Mucosa of descending colon (tissue), 3 donors: Measurements from ENCODE around the gene NETO2. TPM values are rescaled to one million over a fixed set of nuclear protein-coding genes. Genes with fewer than 3 reads are reported as not detected.

Experiments used
- ATAC-seq: fragments of 200-7000 bp; cut with Tn5 transposase; one replicate; pipeline ENCODE4 v1.9.1; 2020; ENCODE audit warnings: mild to moderate bottlenecking, moderate library complexity
- DNase-seq, 3 donors: peaks; one replicate each; pipeline ENCODE4 v3.0.0-alpha.2; 2020
- H3K36me3 ChIP-seq: fragments of 200-600 bp; one replicate; pipeline ENCODE4 v1.8.0; 2021; ENCODE audit warnings: low read depth, mild to moderate bottlenecking
- H3K4me1 ChIP-seq: fragments of 200-600 bp; one replicate; pipeline ENCODE4 v1.8.0; 2021; ENCODE audit warnings: low read depth, mild to moderate bottlenecking
- H3K4me3 ChIP-seq: fragments of 200-600 bp; one replicate; pipeline ENCODE4 v1.8.0; 2021; ENCODE audit warnings: mild to moderate bottlenecking
- H3K9me3 ChIP-seq: fragments of 200-600 bp; one replicate; pipeline ENCODE4 v1.8.0; 2021; ENCODE audit warnings: mild to moderate bottlenecking
- intact Hi-C, 2 donors: fragments of 100-400 bp; cut with DNase I in 1 of 2; cut with micrococcal nuclease in 1 of 2; formaldehyde crosslinking; loops; one replicate each; pipeline versions ENCODE4 v1.11.0 to v1.11.1; 2022; cut with DNase I, micrococcal nuclease
- total RNA-seq, 3 donors: library from RNA; stranded (reverse); fragmentation: NEBNext Ultra II Directional in 2 of 3; extraction: Animal tissue kit (Norgen Biotek cat#: 25700) in 2 of 3; gene quantifications; one replicate each; pipeline versions ENCODE4 v1.2.1 to v1.2.4, GENCODE V29; 2021 to 2023
- TF ChIP-seq, protein P1 (sequence below): fragments of 200-600 bp; IDR thresholded peaks from one replicate; pipeline ENCODE4 v1.8.0; 2022; ENCODE audit warnings: antibody characterized with exemption, mild to moderate bottlenecking
- donor health status: DM: no; HTN: no; CAD: no; lungs with moderate emphysema.
- donor health status: DM: no; HTN: no; CAD: no.
- donor health status: DM: no; HTN: yes; CAD: no.

NETO2 gene
- total RNA-seq, 3 donors from 2014 or later: 9.1 to 43.1 (median 10.3) TPM

DNA sequence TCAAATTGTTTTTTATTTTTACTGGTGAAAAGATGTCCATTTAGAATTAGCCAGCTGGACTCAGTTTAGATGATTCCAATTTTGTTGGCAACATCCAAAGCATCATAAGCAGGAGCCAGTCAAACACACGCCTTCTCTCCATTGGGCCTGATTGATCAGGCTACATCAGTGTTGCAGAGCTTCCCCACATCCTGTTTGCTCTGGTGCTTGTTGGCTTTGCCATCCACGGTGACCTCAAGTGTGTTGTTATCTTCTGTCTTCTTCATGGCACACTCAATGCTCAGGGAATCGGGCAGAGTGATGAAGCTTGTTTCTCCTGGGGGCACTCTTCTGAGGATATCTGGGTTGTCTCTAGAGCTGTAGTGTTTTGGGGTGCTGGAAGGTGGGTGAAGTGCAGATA, 6.3 kb upstream of the NETO2 start:
- ATAC-seq: no peak
- intact Hi-C loops: no loop called here

DNA sequence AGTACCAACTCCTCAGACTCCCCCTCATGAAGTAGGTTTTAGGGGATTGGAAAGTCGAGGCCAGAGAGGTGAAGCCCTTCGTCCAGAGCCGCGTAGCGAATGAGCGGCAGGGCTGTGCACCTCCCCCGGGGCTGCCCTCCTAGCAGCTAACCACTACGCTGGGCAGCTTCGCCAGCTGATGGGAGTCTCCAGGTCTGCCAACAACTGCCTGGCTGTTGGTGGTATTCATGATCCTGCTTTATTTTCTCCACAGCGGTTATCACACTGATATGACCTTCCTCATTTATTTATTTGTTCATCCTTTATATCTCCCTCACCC, 773 bp upstream of the NETO2 start:
- intact Hi-C loops: loop anchor here in 1 of 2 donors (5.0 kb wide), 1 partner anchor 1013 kb away; the partner anchor contains the start of gene ABCC12
- H3K36me3 ChIP-seq: no peaks in the 10 kb centered on the region
- no peaks in the 10 kb centered on the region for H3K9me3 ChIP-seq
- TF ChIP-seq, protein P1, sequence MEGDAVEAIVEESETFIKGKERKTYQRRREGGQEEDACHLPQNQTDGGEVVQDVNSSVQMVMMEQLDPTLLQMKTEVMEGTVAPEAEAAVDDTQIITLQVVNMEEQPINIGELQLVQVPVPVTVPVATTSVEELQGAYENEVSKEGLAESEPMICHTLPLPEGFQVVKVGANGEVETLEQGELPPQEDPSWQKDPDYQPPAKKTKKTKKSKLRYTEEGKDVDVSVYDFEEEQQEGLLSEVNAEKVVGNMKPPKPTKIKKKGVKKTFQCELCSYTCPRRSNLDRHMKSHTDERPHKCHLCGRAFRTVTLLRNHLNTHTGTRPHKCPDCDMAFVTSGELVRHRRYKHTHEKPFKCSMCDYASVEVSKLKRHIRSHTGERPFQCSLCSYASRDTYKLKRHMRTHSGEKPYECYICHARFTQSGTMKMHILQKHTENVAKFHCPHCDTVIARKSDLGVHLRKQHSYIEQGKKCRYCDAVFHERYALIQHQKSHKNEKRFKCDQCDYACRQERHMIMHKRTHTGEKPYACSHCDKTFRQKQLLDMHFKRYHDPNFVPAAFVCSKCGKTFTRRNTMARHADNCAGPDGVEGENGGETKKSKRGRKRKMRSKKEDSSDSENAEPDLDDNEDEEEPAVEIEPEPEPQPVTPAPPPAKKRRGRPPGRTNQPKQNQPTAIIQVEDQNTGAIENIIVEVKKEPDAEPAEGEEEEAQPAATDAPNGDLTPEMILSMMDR: no peak
- ATAC-seq (peak; percentile 0), DNase-seq (no peak)
- H3K4me1 ChIP-seq: peaks cover 9% of the 10 kb centered on the region
- no peak overlapping the region for H3K4me3 ChIP-seq

More for the DNA sequence above, 6.3 kb upstream of the NETO2 start:
- Histone ChIP-seq H3K4me3 (no peak overlapping the region), H3K36me3 (no peaks in the 10 kb centered on the region), H3K9me3 (peaks cover 6% of the 10 kb centered on the region), H3K4me1 (no peaks in the 10 kb centered on the region)
- TF ChIP-seq, protein P1: no peak
- DNase-seq: no peak

DNA sequence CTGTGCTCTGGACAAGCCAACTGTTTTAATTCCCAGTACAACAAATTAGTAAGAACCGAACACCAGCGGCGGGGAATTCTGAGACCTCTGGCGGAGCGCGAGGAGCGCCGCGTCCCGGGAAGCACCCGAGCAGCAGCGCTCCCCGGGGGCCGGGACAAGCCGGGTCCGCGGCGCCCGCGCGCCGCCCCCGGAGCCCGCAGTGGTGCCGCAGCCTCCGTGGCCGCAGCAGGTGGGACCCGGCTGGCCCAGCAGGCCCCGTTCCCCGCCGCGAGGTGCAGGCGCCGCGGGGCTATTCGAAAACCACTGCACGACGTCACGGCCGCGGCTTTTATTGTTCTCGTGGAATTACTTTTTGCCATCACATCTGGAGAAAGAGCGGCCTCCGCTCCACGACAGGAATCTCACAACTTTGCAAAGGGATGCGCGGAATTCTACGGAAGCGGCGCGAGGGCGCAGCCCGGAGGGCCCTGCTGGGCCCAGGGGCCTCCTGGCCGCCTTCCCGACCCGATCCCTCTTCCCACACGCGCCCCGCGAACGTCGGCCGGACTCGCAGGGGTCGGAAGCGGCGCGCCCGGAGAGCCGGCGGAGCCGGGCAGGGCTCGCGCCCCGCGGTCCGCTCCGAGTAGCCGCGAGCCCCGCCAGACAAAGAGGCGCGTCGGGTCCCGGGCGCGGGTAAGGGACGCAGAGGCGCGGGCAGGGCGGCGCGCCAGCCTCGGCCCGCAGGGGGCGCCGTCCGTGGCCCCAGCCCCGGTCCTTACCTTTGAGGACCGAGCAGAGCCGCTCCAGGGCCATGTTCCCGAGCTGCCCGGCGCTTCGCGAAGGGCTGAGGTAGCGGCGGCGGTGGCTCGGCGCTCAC, 696 bp downstream of the NETO2 start:
- Histone ChIP-seq H3K4me1 (peaks cover 9% of the 10 kb centered on the region), H3K36me3 (no peaks in the 10 kb centered on the region), H3K4me3 (peak overlapping the region; percentile 31), H3K9me3 (no peaks in the 10 kb centered on the region)
- intact Hi-C loops: loop anchor here in 1 of 2 donors (5.0 kb wide), 1 partner anchor 1014 kb away; the partner anchor contains the start of gene ABCC12
- ATAC-seq (peak; percentile 91), DNase-seq (peak; percentile 72 to 86 (median 74))
- TF ChIP-seq, protein P1: peak; percentile 71

DNA sequence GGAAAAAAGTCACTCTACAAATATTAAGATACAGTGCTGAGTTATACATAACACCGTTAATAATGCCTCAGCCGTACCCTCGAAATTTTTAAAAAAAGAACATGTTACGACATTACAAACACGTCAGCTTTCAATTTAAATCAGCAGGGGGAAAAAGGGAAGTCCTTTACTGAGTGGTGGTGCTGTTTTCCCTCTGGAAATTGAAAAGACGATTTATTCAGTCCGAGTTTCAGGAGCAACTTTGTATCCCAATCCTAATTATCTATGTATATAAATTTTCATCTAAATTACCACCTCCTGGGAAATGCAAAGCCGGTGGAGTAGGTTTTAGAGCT, 1.3 kb downstream of the NETO2 start:
- TF ChIP-seq, protein P1: no peak
- H3K4me1 ChIP-seq: peaks cover 9% of the 10 kb centered on the region
- DNase-seq (no peak), ATAC-seq (no peak)
- H3K36me3 ChIP-seq: no peaks in the 10 kb centered on the region
- no peaks in the 10 kb centered on the region for H3K9me3 ChIP-seq
- H3K4me3 ChIP-seq: no peak overlapping the region
- intact Hi-C loops: loop anchor here in 1 of 2 donors (5.0 kb wide), 1 partner anchor 1015 kb away; the partner anchor contains the start of gene ABCC12

DNA sequence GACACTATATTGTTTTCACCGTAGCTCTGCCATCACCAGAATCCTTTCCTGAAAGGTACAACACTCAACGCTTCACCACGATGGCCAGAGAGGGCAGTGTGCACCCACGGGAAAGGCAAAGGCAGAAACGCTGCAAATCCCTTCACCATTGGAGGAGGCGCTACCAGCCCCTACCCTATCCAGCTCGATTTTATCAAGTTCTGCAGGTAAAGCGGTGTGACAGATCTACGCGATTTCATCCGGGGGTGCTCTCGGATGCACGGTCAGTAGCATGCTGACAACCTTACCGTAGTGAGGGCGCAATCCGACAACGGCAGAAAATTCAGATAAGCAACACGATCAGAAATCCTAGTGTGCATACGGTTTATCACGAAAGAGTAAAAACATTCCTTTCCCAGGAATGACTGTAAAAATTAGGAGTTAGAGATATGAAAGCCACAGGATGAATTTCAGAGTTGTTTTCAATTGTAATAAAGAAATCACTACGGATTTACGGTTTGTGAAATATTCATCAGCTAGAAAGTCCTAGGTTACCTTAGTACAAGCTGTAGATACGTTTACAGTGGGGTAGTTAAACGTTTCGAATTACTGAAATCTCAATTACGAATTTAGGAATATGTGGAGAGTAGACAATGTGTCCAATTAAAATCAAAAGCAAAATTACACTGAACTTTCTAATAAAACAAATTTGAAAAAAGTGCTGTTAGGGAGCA, 1.8 kb downstream of the NETO2 start:
- intact Hi-C loops: loop anchor here in 1 of 2 donors (5.0 kb wide), 1 partner anchor 1015 kb away; the partner anchor contains the start of gene ABCC12
- DNase-seq: peak; percentile 85 to 91 (median 89)
- Histone ChIP-seq H3K4me3 (no peak overlapping the region), H3K4me1 (peaks cover 9% of the 10 kb centered on the region), H3K9me3 (no peaks in the 10 kb centered on the region), H3K36me3 (no peaks in the 10 kb centered on the region)
- TF ChIP-seq, protein P1: peak; percentile 72
- ATAC-seq: peak; percentile 80
